ENCODE results near the gene ADCY4.

The ADCY4 gene

DNA sequence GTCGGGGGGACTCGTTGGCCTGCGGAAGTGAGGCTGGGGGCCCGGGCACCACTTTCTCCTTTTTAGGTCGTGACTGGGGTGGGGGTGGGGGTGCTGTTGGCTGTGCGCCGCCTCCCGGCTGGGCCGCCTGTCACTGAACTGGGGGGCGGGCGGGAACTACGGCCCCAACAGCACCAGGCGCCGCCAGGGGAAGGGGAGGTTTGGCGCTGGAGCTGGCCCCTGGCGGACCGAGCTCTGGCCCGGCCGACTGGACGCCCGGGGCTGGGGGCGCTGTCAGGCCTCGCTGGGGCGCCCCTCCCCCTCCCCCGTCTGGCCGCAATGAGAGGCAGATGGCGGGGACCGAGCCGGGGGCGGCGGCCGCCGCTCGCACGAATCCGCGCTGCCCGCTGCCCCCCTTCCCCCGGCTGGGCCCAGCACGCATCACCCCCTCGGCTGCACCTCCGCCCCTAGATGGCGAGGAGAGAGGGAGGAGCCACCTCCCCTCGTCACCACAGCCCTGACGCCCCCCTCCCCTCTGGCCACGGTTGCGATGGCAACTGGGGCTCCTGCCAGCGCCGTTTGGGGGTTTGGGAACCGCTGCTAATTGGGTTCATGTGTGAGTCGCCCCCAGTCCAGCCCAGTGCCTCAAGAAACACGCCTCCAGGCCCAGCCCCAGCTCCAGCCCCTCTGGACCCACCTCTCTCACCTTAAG, 33.8 kb upstream of the ADCY4 start:
- H2AK5ac ChIP-seq (ENCODE audit: low read depth, low read length) = peak overlapping the region; percentile 99
- WGBS, 2 donors (ENCODE audit: extremely low coverage in 2 of 2, insufficient read length in 2 of 2, insufficient replicate concordance in 1 of 2) = no CpG with 5 or more reads among the region's 52 CpGs
- peak overlapping the region; percentile 91 for H3K9ac ChIP-seq (ENCODE audit: low read depth, low read length, poor library complexity)
- H2BK120ac ChIP-seq (ENCODE audit: low read depth, low read length) = peak overlapping the region; percentile 99
- no peak overlapping the region for H3K4ac ChIP-seq (ENCODE audit: low read length)
- H3K18ac ChIP-seq (ENCODE audit: low read length) = peak overlapping the region; percentile 98
- peaks cover 18 to 36% of the 10 kb centered on the region in 2 donors for H3K36me3 ChIP-seq (replicated peaks in 1 of 2; ENCODE audit: control insufficient read depth in 2 of 2, insufficient read depth in 2 of 2, low read length in 2 of 2)
- H2AFZ ChIP-seq (ENCODE audit: low read length) = peak overlapping the region; percentile 91
- H2BK12ac ChIP-seq (ENCODE audit: low read length) = peak overlapping the region; percentile 90
- no peaks in the 10 kb centered on the region for H3K9me3 ChIP-seq (replicated peaks in 1 of 2; ENCODE audit: control insufficient read depth in 2 of 2, insufficient read depth in 1 of 2, low read depth in 1 of 2, low read length in 2 of 2)
- H3K79me1 ChIP-seq (ENCODE audit: low read depth, low read length) = peaks cover 2% of the 10 kb centered on the region
- no peak overlapping the region for H4K8ac ChIP-seq (ENCODE audit: low read depth, low read length)
- H3K4me3 ChIP-seq (ENCODE audit: low read length in 2 of 2) = peak overlapping the region; percentile 83 to 92
- H2BK15ac ChIP-seq (ENCODE audit: low read length) = peak overlapping the region; percentile 97
- H3K23ac ChIP-seq (ENCODE audit: low read depth, low read length, poor library complexity) = peak overlapping the region; percentile 91
- DNase-seq (ENCODE audit: low spot score) = peak; percentile 81
- H3K14ac ChIP-seq (ENCODE audit: low read length) = peak overlapping the region; percentile 89
- H4K91ac ChIP-seq (ENCODE audit: low read depth, low read length, poor library complexity) = peak overlapping the region; percentile 92
- peaks cover 11 to 16% of the 10 kb centered on the region in 2 donors for H3K4me1 ChIP-seq (ENCODE audit: control insufficient read depth in 2 of 2, insufficient read depth in 1 of 2, low read depth in 1 of 2, low read length in 2 of 2)
- no peaks in the 10 kb centered on the region for H3K27me3 ChIP-seq (ENCODE audit: control insufficient read depth in 3 of 3, insufficient read depth in 3 of 3, low read depth in 1 of 3, low read length in 3 of 3)
- H3K27ac ChIP-seq (replicated peaks; ENCODE audit: low read length) = peak overlapping the region; percentile 85
- H2BK5ac ChIP-seq (ENCODE audit: low read length) = peak overlapping the region; percentile 98
- H3K4me2 ChIP-seq (ENCODE audit: insufficient read depth, low read length, poor library complexity, severe bottlenecking) = peak overlapping the region; percentile 74

DNA sequence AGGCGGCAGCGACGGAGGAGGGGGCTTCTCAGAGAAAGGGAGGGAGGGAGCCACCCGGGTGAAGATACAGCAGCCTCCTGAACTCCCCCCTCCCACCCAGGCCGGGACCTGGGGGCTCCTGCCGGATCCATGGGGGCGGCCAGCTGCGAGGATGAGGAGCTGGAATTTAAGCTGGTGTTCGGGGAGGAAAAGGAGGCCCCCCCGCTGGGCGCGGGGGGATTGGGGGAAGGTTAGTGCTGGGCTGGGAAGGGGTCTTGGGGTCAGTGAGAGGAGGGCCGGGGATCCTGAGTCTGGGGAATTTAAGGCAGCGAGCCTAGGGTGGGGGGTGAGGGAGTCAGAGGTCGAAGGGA, 33.3 kb upstream of the ADCY4 start:
- Histone ChIP-seq H3K9ac (ENCODE audit: low read depth, low read length, poor library complexity) (peak overlapping the region; percentile 91), H3K14ac (ENCODE audit: low read length) (no peak overlapping the region), H3K4me3 (ENCODE audit: low read length in 2 of 2) (peak overlapping the region; percentile 83 to 92), H3K36me3 (replicated peaks in 1 of 2; ENCODE audit: control insufficient read depth in 2 of 2, insufficient read depth in 2 of 2, low read length in 2 of 2) (peaks cover 13 to 30% of the 10 kb centered on the region in 2 donors), H2BK15ac (ENCODE audit: low read length) (peak overlapping the region; percentile 97), H3K9me3 (replicated peaks in 1 of 2; ENCODE audit: control insufficient read depth in 2 of 2, insufficient read depth in 1 of 2, low read depth in 1 of 2, low read length in 2 of 2) (no peaks in the 10 kb centered on the region), H2BK5ac (ENCODE audit: low read length) (peak overlapping the region; percentile 98), H3K4ac (ENCODE audit: low read length) (peak overlapping the region; percentile 76), H4K91ac (ENCODE audit: low read depth, low read length, poor library complexity) (no peak overlapping the region), H3K23ac (ENCODE audit: low read depth, low read length, poor library complexity) (no peak overlapping the region), H3K27me3 (ENCODE audit: control insufficient read depth in 3 of 3, insufficient read depth in 3 of 3, low read depth in 1 of 3, low read length in 3 of 3) (no peaks in the 10 kb centered on the region), H3K27ac (replicated peaks; ENCODE audit: low read length) (peak overlapping the region; percentile 85), H2AFZ (ENCODE audit: low read length) (peak overlapping the region; percentile 91), H3K18ac (ENCODE audit: low read length) (peak overlapping the region; percentile 95), H2BK12ac (ENCODE audit: low read length) (peak overlapping the region; percentile 58), H3K4me2 (ENCODE audit: insufficient read depth, low read length, poor library complexity, severe bottlenecking) (peak overlapping the region; percentile 74), H3K4me1 (ENCODE audit: control insufficient read depth in 2 of 2, insufficient read depth in 1 of 2, low read depth in 1 of 2, low read length in 2 of 2) (peaks cover 11 to 16% of the 10 kb centered on the region in 2 donors), H4K8ac (ENCODE audit: low read depth, low read length) (no peak overlapping the region), H2BK120ac (ENCODE audit: low read depth, low read length) (peak overlapping the region; percentile 44), H2AK5ac (ENCODE audit: low read depth, low read length) (peak overlapping the region; percentile 99), H3K79me1 (ENCODE audit: low read depth, low read length) (peaks cover 2% of the 10 kb centered on the region)
- WGBS, 2 donors (ENCODE audit: extremely low coverage in 2 of 2, insufficient read length in 2 of 2, insufficient replicate concordance in 1 of 2) = no CpG with 5 or more reads among the region's 15 CpGs
- peak; percentile 56 for DNase-seq (ENCODE audit: low spot score)

DNA sequence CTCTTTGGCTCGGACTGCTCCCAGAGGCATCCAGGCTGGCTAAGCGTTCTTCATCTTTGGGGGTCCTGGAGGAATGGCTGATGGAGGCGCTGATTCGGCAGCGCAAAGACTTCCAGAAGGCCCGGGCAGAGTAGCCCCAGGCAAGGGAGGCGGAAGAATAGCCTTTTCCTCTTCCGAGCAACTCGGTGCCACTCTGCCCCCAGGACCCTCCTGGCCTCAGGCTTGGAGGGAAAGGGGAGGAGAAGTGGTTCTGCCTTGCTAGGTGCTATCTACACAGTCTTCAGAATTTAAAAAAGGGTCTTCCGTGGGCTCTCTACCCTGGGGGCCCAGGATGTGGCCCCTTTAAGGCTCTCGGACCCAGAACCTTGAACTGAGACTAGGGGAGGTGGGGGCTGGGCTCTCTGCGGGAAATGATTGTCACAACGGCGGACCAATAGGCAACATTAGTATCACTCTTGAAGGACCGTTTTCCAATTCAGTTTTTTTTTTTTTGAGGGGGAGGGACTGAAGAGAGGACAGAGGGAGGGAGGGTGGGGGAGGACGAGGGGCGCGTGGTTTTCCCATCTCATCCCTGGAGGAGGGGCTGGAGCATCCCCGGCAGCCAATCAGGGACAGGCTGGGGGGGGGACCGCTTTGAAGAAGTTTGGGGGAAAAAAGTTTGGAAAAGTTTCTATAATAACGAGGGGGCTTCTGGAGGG, 32.8 kb upstream of the ADCY4 start, which contains the start of gene NFATC4:
TSS of gene NFATC4 (plus strand) at position 671 of the 698 bp plus-strand sequence. CDS start 157 bp downstream, outside the sequence.
- H2BK15ac ChIP-seq (ENCODE audit: low read length) = peak within 1 kb of the TSS; percentile 97
- peak within 1 kb of the TSS; percentile 74 for H3K4me2 ChIP-seq (ENCODE audit: insufficient read depth, low read length, poor library complexity, severe bottlenecking)
- H2BK120ac ChIP-seq (ENCODE audit: low read depth, low read length) = peak within 1 kb of the TSS; percentile 99
- peak within 1 kb of the TSS; percentile 91 for H3K27ac ChIP-seq (replicated peaks; ENCODE audit: low read length)
- H3K4me1 ChIP-seq (ENCODE audit: control insufficient read depth in 2 of 2, insufficient read depth in 1 of 2, low read depth in 1 of 2, low read length in 2 of 2) = peaks cover 11 to 16% of the 10 kb centered on the region in 2 donors
- H4K91ac ChIP-seq (ENCODE audit: low read depth, low read length, poor library complexity) = peak within 1 kb of the TSS; percentile 92
- peak within 1 kb of the TSS; percentile 98 for H3K18ac ChIP-seq (ENCODE audit: low read length)
- peak within 1 kb of the TSS; percentile 98 for H2BK5ac ChIP-seq (ENCODE audit: low read length)
- peak within 1 kb of the TSS; percentile 99 for H2AK5ac ChIP-seq (ENCODE audit: low read depth, low read length)
- H3K4ac ChIP-seq (ENCODE audit: low read length) = peak within 1 kb of the TSS; percentile 76
- H2BK12ac ChIP-seq (ENCODE audit: low read length) = peak within 1 kb of the TSS; percentile 90
- peak within 1 kb of the TSS; percentile 97 for H2AFZ ChIP-seq (ENCODE audit: low read length)
- peak within 1 kb of the TSS; percentile 91 for H3K23ac ChIP-seq (ENCODE audit: low read depth, low read length, poor library complexity)
- no CpG with 5 or more reads among the region's 21 CpGs for WGBS, 2 donors (ENCODE audit: extremely low coverage in 2 of 2, insufficient read length in 2 of 2, insufficient replicate concordance in 1 of 2)
- H4K8ac ChIP-seq (ENCODE audit: low read depth, low read length) = peak within 1 kb of the TSS; percentile 1
- H3K9ac ChIP-seq (ENCODE audit: low read depth, low read length, poor library complexity) = peak within 1 kb of the TSS; percentile 91
- H3K27me3 ChIP-seq (ENCODE audit: control insufficient read depth in 3 of 3, insufficient read depth in 3 of 3, low read depth in 1 of 3, low read length in 3 of 3) = peaks cover 0 to 1% (median 0%) of the 10 kb centered on the region in 3 experiments
- no peaks in the 10 kb centered on the region for H3K9me3 ChIP-seq (replicated peaks in 1 of 2; ENCODE audit: control insufficient read depth in 2 of 2, insufficient read depth in 1 of 2, low read depth in 1 of 2, low read length in 2 of 2)
- peak within 1 kb of the TSS; percentile 83 to 92 for H3K4me3 ChIP-seq (ENCODE audit: low read length in 2 of 2)
- DNase-seq (ENCODE audit: low spot score) = peak; percentile 90
- peak within 1 kb of the TSS; percentile 89 for H3K14ac ChIP-seq (ENCODE audit: low read length)
- peaks cover 8 to 25% of the 10 kb centered on the region in 2 donors for H3K36me3 ChIP-seq (replicated peaks in 1 of 2; ENCODE audit: control insufficient read depth in 2 of 2, insufficient read depth in 2 of 2, low read length in 2 of 2)
- peaks cover 2% of the 10 kb centered on the region for H3K79me1 ChIP-seq (ENCODE audit: low read depth, low read length)
